ENCODE results near the gene MYO16. TPM values are rescaled to one million over a fixed set of nuclear protein-coding genes. Genes with fewer than 3 reads are reported as not detected.
A peak's percentile ranks its signal among the peaks of the same experiment; 100 is the strongest.

The MYO16 gene
- total RNA-seq, result 1 to 10 TPM in 7 of 10 donors, under 1 TPM in 3; 0.61 to 3.8 (median 1.4) TPM
- polyA plus RNA-seq, result 1 to 10 TPM in 1 of 2 donors, under 1 TPM in 1; 0.29 to 5.9 TPM
- long read RNA-seq, donor 1, partial matches to known transcripts, result 5 of 6 reads
- long read RNA-seq, donor 1, other reads (novel, unspliced or antisense), result 1 of 6 reads
- long read RNA-seq, donor 2, partial matches to known transcripts, result 5 of 7 reads
- long read RNA-seq, donor 2, other reads (novel, unspliced or antisense), result 2 of 7 reads
- long read RNA-seq, donor 3, partial matches to known transcripts, result 25 of 29 reads
- long read RNA-seq, donor 3, other reads (novel, unspliced or antisense), result 4 of 29 reads

DNA sequence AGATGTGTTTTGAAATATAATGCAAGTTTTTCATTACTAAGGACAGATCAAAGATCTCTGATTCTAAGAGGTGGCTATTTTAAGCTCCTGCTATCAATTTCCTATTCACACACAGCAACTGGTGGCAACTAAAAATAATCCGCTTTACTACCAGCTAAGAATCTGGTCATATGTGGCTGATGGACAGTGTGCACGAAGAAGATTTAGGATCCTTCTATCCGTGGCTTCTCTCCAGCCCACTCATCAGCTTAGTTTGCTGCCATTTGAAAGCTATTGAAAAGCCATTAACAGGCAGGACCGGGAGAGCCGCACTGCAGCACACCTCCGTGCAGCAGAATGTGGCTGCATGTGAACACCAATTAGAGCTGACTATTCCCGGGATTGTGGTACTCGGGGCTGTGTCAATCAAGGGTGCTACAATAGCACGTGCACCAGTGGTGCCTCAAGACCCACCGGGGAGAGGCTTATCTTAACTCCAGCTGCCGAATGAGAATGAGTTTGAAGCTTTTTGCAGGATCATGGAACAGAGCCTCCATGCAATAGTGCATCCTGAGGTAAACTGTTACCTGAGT is at the start of gene MYO16:
MYO16 (plus strand) TSS at position 431 of the 572 bp plus-strand sequence. CDS start 234 bp downstream, outside the sequence.
- peaks cover 0 to 13% (median 0%) of the 10 kb centered on the region in 7 donors for H3K27me3 ChIP-seq
- no peak within 1 kb of the TSS for H3K27ac ChIP-seq
- intact Hi-C loops (cut with DNase I), result no loop called here
- H3K4me3 ChIP-seq, result peak within 1 kb of the TSS in 2 of 10 donors; percentile 13 to 28
- no peaks in the 10 kb centered on the region for H3K36me3 ChIP-seq
- ATAC-seq (peak in 1 of 8 donors; percentile 27), DNase-seq (no peak)
- TF ChIP-seq, protein P1, sequence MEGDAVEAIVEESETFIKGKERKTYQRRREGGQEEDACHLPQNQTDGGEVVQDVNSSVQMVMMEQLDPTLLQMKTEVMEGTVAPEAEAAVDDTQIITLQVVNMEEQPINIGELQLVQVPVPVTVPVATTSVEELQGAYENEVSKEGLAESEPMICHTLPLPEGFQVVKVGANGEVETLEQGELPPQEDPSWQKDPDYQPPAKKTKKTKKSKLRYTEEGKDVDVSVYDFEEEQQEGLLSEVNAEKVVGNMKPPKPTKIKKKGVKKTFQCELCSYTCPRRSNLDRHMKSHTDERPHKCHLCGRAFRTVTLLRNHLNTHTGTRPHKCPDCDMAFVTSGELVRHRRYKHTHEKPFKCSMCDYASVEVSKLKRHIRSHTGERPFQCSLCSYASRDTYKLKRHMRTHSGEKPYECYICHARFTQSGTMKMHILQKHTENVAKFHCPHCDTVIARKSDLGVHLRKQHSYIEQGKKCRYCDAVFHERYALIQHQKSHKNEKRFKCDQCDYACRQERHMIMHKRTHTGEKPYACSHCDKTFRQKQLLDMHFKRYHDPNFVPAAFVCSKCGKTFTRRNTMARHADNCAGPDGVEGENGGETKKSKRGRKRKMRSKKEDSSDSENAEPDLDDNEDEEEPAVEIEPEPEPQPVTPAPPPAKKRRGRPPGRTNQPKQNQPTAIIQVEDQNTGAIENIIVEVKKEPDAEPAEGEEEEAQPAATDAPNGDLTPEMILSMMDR (IDR thresholded peaks at IDR 0.05), result no peak
- no peaks in the 10 kb centered on the region for H3K4me1 ChIP-seq
- WGBS, 2 donors, result 19 to 26% methylated on average over 11 of the region's 11 CpGs
- peaks cover 0 to 8% (median 0%) of the 10 kb centered on the region in 11 donors for H3K9me3 ChIP-seq

DNA sequence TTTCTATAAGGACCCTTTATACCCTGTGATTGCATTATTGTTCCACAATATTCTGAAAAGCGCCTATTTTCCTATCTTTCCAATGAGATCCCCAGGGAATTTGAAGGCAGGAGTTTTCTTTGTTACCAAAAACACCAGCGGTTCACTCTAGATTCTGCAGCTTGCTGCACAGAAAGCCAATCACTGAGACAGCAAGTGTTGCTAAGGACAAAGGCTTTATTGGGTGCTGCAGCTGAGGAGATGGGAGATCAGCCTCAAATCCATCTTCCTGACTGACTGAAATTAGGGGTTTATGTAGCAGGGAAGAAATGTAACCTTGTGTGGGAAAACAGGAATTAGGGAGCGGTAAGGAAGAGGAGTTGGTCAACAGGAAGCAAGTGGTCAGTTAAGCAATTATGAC is 42.6 kb upstream of the MYO16 start:
- ATAC-seq (no peak), DNase-seq (no peak)
- no peaks in the 10 kb centered on the region for H3K4me1 ChIP-seq
- H3K9me3 ChIP-seq, result peaks cover 0 to 14% (median 4%) of the 10 kb centered on the region in 11 donors
- intact Hi-C loops (cut with DNase I), result loop anchor here in 1 of 10 donors (5.0 kb wide), 1 partner anchor 50 kb away; no protein-coding TSS in a partner anchor
- no peaks in the 10 kb centered on the region for H3K36me3 ChIP-seq
- TF ChIP-seq, protein P1 (IDR thresholded peaks at IDR 0.05), result no peak
- WGBS, 2 donors, result 81 to 84% methylated on average over 3 of the region's 3 CpGs
- H3K27me3 ChIP-seq, result peaks cover 0 to 5% (median 0%) of the 10 kb centered on the region in 7 donors
- H3K4me3 ChIP-seq, result no peak overlapping the region
- H3K27ac ChIP-seq, result no peak overlapping the region

DNA sequence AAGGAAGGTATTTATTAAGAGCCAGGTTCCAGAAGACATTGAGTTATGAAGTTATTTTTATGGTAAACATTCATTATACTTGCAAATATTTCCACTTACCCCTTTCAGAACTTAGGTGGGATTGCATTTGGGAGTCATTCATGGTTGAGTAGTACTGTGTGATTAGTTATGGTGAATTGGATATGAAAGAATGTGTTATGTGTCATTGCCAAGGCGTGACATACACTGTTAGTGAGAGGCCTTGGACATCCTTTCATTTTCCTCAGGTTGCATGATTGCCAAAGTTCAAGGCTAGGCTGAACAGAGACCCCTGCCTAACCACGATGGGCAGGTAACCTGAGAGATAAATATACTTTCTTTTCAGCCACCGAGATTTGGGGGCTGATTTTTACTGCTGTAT is 40.9 kb upstream of the MYO16 start:
- intact Hi-C loops (cut with DNase I), result loop anchor here in 1 of 10 donors (5.0 kb wide), 1 partner anchor 51 kb away; no protein-coding TSS in a partner anchor
- no peak overlapping the region for H3K27ac ChIP-seq
- H3K9me3 ChIP-seq, result peaks cover 0 to 14% (median 4%) of the 10 kb centered on the region in 11 donors
- ATAC-seq (no peak), DNase-seq (no peak)
- TF ChIP-seq, protein P1 (IDR thresholded peaks at IDR 0.05), result no peak
- H3K4me1 ChIP-seq, result no peaks in the 10 kb centered on the region
- WGBS, 2 donors, result 75 to 77% methylated on average over 3 of the region's 3 CpGs
- H3K27me3 ChIP-seq, result peaks cover 0 to 5% (median 0%) of the 10 kb centered on the region in 7 donors
- H3K36me3 ChIP-seq, result no peaks in the 10 kb centered on the region
- no peak overlapping the region for H3K4me3 ChIP-seq

DNA sequence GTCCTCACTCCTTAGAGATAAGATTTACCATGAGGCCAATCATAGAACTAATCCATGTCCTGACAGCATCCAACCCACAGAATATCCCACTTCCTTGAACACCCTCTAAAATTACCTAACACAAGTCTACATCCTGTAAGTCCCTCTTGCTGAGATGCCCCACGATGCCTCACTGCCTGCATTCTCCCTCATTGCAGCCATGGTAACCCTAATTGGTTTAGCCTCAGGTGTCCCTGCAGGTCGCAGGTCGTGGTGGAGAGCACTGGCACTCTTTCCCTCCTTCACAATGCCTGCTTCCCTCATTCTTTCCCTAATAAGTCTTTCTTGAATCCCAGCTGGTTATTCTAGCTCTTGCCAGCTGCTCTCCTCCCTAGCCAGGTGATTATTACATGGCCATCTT is 35.3 kb upstream of the MYO16 start:
- no peak overlapping the region for H3K4me3 ChIP-seq
- intact Hi-C loops (cut with DNase I), result no loop called here
- 14 to 18% methylated on average over 3 of the region's 3 CpGs for WGBS, 2 donors

More for the DNA sequence above, 35.3 kb upstream of the MYO16 start:
- Histone ChIP-seq H3K9me3 (no peaks in the 10 kb centered on the region), H3K27me3 (peaks cover 0 to 16% (median 4%) of the 10 kb centered on the region in 7 donors), H3K27ac (no peak overlapping the region), H3K4me1 (no peaks in the 10 kb centered on the region), H3K36me3 (no peaks in the 10 kb centered on the region)
- ATAC-seq (no peak), DNase-seq (no peak)
- TF ChIP-seq, protein P1 (IDR thresholded peaks at IDR 0.05), result no peak
